NCI-H2227 (cell line): ENCODE data around the gene CCER1.
"Not testable (repeated sequence)": the region's sequence is repeated elsewhere in the genome, so short reads cannot be mapped to it uniquely, and the experiment has no call there.

Experiments
- DNase-seq: peaks from one replicate; lab custom pipeline; 2025; ENCODE audit not compliant: unreplicated experiment; lab: John Stamatoyannopoulos, UW

Gene CCER1, protein sequence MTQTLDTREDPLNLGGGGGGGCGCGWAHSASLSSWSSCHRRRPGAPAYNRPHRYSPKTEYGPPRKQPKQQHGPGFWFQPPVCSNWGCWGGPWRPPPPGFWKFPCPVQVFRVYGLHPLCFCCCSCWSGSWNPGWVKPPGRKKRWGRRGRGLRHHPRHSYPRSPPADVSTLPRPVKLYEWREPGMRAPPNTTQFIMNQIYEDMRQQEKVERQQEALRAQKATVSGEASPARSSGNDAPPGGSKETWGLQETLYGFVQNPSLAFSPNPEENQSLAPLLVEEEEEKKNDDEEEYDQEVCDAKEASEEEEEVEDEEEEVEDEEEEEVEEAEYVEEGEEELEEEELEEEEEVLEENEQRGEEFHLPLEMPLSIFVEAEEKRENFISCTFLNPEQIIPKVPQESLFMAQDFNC

DNA sequence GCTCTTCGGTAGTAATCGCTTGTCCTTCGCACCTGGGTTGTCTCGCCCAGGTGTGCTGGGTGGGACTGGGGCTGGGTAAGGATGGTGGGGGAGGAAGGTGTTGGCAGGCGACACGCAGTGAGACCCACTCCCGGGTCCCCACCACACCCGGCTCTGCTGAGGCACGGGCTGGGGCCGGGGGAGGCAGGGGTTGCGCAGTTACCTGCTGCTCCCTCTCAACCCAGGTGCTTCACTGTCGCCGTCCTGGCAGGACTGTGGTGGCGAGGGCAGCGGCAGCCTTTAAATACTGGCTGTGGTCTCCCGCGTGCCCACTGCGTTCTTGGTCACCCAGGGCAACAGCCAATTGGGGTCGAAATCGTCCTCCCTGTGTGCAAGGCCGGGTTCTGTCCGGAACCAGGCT is at the start of gene CCER1:
CCER1 (minus strand) TSS at position 256 of the 400 bp plus-strand sequence. CDS start 434 bp downstream, outside the sequence.
- no peak for DNase-seq

DNA sequence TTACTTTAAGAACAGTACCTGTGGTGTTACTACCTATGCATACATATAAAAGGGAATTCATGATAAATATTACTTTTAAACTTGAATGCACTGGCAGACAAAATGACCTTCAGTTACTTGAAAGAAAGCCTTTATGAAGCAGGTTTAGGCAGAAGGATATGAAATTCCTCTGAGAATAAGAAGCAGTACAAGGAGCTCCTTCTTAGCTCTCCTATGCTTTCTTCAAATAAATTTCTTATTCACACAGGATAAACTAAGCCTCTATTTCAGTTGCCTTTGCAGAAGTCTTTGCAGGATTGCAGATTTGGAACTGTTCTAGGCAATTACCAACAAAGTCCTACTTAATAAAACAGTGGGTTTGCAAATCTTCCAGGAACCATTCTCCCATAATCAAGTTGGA is 48.8 kb upstream of the CCER1 start:
- no peak for DNase-seq

DNA sequence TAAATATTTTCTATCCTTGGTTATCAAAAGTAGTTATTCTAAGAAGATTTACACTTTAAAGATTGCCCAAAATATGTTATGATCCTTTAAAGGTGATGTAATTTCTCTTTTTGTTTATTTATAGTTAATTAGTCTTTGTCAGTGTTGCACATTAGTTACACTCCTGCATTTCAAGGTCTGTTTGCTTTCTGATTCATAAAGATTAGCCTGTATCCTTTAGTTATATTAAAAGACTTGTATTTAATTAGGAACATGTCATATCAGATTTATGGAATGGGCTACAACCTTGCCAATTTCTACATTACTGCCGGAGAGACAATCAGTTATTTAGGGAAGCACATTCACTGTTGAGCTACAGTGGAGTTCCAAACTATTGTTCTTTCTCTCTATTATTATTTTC is 46.3 kb upstream of the CCER1 start:
- DNase-seq, result no peak

DNA sequence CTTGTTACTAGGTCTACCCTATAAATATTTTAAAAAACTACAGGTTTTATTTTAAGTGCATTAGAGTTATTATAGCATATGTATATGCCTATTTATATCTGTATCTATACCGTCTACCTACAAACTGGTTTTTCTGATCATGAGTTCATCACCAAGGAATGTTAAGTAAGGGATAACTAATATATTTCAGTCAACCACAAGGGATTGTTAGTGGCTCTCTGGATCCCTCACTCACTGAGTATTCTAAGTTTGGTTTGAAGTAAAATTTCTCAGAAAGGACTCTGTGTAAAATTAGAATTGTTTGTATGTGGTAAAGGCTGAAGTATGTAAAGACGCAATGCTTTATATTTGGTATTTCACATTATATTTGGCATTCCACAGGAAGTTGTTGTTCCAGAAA is 45.0 kb upstream of the CCER1 start:
- DNase-seq, result no peak

DNA sequence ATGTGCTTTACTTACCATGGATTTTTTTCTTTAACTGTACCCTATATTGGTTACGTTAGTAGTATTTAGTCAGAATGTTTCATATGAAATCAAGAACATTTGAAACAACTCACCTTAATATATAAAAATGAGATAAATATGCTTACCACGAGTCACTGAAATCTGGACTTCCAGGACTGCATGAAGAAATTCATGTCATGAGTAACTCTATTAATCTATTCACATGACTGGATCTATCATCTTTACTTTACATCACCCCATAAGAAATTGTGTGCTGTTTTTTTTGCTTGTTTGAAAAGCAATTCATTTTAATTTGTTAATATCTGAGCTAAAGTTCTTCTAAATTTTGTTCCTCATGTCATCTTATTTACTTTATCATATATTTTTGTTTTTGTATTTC is 44.6 kb upstream of the CCER1 start:
- DNase-seq, result no peak

DNA sequence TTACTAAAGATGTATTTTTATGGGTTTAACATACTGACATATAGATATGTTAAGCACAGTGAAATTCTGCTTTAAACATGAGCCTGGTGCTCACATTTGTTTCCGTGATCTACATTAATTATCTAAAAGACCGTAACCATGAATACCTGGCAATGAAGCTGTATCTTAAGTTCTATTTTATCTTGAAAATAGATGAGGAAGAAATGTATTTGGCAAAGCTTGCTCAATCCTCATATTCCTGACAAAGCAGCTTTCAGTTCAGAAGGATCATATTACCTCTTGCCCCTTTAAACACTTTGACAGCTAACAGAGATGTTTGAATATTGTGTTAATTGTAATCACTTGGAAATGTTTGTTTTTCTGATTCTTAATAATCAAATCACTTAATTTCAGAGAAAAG is 40.0 kb upstream of the CCER1 start:
- no peak for DNase-seq

DNA sequence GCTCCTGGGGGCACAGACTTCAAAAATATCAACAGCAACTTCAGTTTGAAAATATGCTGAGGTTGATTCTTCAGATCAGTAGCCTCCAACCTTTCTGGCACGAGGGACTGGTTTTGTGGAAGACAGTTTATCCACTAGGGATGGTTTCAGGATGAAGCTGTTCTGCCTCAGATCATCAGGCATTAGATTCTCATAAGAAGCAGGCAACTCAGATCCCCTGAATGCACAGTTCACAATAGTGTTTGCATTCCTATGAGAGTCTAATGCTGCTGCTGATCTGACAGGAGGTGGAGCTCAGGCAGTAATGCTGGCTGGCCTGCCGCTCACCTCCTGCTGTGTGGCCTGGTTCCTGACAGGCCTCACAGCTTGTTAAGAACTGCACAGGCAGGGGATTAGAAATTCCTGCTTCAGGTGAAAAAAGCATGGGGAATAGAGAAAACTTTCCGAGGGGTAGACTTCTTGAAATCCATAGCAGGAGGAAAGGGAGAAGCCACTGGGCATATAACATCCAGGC is 37.0 kb upstream of the CCER1 start:
- no peak for DNase-seq

DNA sequence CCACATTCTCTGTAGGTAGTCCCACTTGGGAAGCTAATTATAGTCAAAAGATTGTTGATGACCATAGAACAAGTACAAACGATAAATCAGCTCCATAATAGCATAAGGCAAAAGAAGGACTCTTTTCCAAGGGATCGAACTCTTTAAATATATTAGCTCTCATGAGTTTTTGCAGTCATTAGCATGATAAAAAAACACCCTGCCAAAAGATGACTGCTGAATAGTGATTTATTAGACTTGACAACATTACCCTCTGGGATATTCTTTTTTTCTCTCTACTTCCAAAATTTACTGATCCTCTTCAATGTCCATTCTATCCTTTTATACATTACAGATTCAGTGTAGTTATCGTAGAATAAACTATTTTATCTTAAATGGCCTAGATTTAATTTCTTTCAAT is 35.6 kb upstream of the CCER1 start:
- no peak for DNase-seq

DNA sequence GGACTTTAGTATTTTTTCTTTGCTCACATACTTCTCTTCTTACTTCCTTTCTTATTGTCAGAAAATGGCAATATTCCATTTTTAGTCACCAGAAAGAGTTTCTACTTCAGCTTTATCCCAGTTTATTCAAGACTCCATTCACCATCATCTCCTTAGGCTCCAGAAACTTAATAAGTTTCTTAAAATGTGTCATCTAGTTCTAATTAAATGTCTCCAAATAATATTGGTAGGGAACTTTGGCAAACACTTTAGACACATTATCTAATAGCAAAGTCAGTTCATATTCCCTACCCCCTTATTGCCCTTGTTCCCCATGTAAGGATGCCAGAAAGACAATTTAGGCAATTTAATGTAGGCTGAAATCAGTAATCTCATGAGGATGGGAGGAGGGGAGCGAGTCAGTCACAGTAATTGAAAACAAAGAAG is 34.7 kb upstream of the CCER1 start:
- no peak for DNase-seq

DNA sequence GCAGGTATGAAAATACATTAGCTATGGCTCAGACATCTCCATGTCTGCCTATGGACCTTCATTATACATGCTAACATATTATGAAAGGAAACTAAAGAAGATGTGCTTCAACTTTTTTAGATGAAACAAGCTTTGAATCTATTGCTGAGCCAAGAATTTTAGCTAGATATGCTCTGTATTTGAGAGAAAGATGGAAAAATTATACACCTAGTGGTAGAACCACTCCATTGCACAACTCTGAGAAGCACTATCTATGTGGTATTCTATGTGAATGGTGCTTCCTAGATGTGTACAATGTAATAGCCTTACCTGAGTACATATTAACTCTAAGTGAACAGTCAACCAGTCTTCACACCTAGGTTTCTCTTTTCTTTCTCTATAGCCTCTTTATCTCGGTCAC is 32.5 kb upstream of the CCER1 start:
- DNase-seq, result no peak

DNA sequence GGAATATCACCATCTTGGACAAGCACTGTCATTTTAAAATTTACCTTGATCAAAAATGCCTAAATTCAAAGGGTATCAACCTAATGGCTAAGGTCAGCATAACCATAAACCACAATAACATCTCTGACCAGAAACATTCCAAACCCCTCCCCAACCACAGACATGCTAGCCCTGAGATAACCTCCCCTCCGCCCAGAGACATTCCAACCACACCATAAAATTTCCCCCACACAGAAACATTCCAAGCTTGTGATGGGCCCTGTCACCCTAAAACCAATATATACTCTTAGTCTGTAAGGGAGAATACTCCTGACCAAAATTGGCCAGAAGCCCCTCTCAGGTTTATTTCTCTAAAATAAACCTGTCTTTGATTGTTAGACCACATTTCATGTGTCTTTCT is 32.1 kb upstream of the CCER1 start:
- DNase-seq, result no peak

DNA sequence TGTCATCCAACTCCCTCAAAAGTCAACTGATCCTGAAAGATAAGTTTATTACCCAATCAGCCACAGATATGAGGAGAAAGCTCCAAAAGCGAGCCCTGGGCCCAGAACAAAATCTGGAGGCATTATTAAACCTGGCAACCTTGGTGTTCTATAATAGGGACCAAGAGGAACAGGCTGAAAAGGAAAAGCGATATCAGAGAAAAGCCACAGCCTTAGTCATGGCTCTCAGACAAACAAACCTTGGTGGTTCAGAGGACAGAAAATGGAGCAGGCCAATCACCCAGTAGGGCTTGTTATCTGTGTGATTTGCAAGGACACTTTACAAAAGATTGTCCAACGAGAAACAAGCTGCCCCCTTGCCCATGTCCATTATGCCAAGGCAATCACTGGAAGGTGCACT is 30.4 kb upstream of the CCER1 start:
- not testable (repeated sequence) for DNase-seq

DNA sequence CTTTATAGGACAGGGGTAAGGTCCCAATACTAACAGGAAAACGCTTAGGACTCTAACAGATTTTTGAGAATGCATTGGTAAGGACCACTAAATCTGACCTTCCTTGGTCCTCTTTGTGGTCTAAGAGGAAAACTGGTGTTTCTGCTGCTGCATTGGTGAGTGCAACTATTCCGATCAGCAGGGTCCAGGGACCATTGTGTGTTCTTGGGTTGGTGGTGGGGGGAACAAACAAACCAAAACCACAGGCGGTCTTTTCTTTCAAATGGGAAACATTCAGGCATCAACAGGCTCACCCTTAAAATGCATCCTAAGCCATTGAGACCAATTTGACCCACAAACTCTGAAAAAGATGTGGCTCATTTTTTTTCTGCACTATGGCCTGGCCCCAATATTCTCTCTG is 29.1 kb upstream of the CCER1 start:
- no peak for DNase-seq

DNA sequence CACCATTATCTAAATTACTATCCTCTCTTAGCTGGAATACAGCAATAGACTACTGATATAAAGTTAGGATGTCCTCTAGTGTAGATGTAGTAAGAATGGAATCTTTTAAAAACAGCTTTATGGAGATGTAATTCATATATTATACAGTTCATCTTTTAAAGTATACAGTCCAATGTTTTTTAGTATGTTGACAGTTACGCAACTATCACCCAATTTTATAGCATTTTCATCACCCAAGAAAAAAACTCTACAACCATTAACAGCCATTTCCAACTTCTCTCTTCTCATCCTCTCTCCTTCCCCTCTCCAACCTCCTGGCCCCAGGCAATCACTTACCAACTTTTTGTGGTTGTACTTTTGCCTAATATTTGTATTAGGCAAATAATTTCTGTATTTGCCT is 27.2 kb upstream of the CCER1 start:
- no peak for DNase-seq

DNA sequence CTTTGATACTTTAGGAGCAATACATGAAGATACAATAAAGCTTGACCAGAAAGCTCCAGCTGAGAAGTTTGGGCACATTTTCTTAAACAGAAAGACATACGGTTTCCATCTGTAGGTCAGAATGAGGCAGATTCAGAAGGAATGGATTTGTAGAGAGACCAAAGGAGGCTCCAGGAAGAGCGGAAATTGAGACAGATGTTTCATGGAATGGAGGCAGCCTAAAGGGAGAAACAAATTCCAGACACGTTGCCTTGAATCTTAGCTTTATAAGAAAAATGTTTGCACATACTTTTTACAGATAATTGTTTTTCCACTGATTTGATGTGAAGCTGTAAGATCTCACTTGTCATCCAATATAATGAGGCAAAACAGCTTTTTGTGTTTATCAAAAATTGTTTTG is 25.0 kb upstream of the CCER1 start:
- no peak for DNase-seq

DNA sequence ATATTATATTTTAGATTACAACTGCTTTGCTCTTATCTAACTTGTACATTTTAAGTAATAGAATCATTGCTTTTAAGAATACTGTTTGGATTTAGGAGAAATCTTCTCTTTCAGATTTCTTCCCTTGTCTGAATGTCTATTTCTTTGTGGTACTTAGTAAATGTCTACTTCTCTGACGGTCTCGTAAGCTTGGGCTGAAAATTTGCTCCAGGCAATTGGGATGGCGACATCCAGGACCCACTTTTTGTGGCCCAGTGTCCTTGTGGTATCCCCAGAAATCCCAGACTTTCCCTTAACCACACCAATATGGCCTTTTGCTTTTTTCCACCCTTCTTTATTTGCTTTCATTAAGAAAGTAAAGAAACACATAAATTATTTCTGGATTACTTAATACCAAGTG is 24.0 kb upstream of the CCER1 start:
- DNase-seq, result no peak

DNA sequence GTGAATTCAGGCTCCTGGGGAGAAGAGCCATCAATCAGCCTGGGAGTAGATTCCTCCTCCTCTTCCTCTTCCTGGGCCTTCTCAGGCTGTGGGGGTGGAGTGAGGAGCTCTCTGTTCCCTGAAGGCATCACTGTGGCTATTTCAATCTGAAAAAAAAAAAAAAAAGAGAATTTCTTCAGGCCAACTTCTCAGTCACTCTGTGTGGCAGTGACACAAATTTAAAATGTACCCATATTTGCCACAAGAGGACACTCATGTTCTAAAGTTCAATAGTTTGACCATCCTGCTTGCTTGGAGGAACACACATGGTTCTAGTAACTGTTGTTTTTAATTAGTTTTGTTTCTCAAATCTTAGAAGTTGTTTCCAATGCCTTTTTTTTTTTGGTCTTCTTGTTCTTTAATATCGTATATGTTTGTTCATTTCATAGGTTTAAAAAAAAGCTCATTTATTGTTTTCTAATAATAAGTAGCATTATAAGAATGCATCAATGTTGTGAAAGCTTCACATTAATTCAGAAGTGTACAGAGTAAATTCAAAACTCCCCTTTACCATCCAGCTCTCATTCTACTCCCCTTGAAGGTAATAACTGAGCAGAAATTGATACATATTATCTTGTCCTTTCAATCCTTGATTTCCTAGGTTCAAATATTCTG is 23.3 kb upstream of the CCER1 start:
- peak; percentile 62 for DNase-seq

DNA sequence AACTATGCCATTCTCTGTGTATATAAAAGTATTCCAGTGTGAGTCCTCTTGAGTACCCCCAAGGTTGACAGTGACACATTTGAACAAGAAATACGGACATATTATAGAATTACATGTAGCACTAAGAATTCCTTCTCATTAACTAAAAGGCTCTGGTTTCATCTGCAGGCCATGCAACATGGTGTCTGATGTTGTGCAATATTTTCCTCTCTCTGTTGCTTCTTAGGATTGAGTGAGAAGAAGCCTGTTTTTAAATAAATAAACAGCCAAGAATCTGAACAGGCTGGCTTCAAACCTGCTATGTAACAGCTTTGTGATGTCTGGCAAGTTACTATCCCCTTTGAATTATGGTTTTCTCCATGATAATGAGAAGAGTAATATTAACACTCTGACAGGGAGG is 22.2 kb upstream of the CCER1 start:
- DNase-seq, result no peak

DNA sequence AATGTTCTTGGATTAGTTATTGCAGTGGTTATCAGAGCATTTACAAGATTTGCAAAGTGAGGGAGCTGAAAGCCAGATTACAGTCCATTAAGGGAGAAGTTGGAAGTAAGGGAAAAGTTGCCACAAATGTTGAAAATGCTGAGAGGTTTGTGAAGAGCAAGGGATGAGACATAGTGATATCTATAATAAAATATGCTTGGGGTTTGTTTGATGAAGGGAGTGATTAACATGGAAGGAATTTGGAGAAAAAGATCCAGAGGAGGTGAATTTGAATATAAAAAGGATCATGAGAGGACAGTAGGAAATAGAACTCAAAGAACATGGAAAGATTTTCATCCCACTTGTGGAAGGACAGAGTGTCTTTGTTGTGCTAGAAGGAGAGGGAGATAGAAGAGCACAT is 19.3 kb upstream of the CCER1 start:
- no peak for DNase-seq

DNA sequence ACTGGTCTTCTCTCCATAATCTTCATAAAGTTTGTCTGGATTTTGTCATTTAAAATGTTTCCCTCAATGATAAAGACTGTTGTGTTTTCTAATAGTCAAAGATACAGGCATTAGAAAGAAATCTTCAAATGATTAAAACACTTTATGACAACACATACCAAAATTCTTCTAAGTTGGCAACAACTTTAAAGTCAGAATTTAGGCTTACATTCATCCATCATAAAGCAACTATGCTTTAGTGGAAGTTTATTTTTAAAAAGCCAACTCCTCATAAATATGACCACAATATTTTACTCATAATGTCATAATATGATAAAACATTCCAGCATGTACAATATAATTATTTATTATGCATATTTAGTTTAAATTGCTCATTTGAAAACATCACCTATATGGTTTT is 17.2 kb upstream of the CCER1 start:
- DNase-seq, result no peak

DNA sequence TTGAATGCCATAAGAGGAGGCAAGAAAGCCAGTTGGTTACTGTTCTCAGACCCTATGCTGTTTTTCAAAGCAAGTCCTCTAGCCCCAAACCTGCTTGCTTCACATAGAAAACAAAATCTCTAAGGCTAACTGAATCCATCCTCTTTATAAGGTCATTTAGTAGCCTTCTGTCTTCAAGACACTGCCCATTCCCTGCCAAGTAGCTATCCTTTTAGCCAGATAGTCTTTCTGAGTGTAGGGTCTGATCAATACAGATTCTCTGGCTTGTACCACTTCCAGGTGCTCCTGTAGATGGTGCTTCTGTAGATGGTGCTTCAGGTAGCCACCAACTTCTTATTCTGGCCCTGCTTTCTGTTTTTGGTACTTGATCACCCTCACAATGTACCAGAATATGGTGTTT is 15.9 kb upstream of the CCER1 start:
- no peak for DNase-seq

DNA sequence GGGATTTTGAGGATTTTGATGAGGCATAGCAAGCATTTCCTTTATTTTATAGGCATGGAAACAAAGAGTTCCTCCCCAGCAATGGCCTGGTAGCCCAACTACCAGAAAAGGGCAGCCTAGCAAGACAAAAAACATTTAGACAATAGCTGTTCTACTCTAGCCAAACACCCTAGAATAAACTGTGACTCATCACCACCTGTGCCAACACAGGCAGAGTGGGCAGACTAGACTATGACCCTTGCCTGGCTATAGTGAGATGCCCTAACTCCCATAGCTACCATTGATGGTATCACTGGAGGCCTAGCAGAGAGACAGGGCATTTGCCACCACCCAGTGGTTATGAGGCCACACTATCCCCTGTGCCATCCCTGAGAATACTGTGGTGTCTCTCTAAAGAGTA is 15.5 kb upstream of the CCER1 start:
- DNase-seq, result no peak

DNA sequence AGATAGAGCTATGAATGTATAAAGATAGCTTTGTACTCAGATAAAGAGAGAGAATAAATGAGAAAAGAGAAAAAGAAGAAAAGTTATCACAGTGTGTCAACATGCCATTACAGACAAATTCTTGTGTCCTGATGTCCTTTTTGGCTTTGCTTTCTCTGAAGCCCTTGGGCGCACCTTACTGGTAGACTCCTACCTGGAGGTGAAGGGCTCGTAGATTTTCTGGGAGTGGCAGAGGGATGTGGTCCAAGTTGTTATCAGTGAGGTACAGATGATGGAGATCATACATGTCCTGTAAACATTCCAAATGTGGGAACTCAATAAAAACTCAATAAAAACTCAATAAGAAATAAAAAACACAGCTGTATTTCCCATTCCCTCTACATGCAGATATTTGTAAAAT is 14.9 kb upstream of the CCER1 start:
- no peak for DNase-seq
